OCI-LY1 (cell line): ENCODE results near the gene SLC2A4.

Experiments
- EZH2 ChIP-seq: fragments of 200-600 bp; sonication (generic), shearing (Covaris generic); IDR thresholded peaks from 2 replicates; pipeline ENCODE4 v1.8.0; 2017; ENCODE audit warnings: borderline replicate concordance, mixed run types, mild to moderate bottlenecking, antibody characterized with exemption, low read length, moderate library complexity, mixed read lengths
- TF ChIP-seq, protein P1 (sequence below): fragments of 200-600 bp; sonication (generic), shearing (Covaris generic); IDR thresholded peaks from 2 replicates; pipeline ENCODE4 v1.5.1; 2017; ENCODE audit warnings: mild to moderate bottlenecking, antibody characterized with exemption, low read length, moderate library complexity, mixed read lengths

DNA sequence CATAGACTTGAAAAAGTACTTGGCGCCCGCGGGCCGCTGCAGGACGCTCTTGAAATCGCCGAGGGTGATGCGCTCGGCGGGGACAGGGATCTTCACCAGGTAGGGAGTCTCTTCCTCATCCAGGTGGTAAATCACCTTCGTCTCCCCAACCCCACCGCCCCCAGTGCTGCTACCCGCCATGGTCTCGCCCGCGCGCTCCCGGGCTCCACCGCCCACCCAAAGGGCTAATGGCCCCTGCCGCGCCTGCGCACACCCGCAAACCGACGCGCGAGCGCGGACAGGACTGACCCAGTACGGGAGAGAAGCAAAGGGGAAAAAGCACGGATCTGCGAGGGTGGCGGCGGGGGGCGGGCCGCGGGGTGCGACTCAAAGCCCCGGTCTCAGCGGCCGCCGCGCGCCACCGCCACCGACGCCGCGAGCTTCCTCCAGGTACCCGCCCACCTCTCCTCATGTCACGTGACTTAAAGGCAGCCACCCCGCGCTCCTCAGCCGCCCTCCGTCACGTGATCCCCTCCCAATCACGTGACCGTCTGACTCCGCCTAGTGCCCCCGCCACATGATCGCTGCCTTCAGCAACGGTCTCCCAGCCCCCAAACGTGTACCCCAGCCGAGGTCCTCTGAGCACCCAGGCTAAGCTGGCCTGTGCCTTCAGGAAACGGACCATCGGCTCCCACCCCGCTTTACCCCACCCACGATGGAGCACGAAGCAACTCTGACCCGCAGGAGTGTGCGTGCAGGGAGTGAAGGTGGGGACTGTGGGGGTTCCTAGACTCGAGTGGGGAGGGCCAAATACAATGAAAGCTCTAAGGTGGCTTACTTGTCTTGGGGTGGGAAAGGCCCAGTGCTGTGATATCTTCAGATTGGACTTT lies 47.2 kb upstream of the SLC2A4 start, which contains the start of gene DVL2:
- no peak for TF ChIP-seq EZH2
- TF ChIP-seq, protein P1, sequence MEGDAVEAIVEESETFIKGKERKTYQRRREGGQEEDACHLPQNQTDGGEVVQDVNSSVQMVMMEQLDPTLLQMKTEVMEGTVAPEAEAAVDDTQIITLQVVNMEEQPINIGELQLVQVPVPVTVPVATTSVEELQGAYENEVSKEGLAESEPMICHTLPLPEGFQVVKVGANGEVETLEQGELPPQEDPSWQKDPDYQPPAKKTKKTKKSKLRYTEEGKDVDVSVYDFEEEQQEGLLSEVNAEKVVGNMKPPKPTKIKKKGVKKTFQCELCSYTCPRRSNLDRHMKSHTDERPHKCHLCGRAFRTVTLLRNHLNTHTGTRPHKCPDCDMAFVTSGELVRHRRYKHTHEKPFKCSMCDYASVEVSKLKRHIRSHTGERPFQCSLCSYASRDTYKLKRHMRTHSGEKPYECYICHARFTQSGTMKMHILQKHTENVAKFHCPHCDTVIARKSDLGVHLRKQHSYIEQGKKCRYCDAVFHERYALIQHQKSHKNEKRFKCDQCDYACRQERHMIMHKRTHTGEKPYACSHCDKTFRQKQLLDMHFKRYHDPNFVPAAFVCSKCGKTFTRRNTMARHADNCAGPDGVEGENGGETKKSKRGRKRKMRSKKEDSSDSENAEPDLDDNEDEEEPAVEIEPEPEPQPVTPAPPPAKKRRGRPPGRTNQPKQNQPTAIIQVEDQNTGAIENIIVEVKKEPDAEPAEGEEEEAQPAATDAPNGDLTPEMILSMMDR = no peak
